G401.6 (cell line): ENCODE data around the gene SNU13.
"Not testable (repeated sequence)": the region's sequence is repeated elsewhere in the genome, so short reads cannot be mapped to it uniquely, and the experiment has no call there.

Experiments used
- FAIRE-seq: peaks from 2 replicates; lab custom pipeline; 2012; peaks lifted over from hg19 to GRCh38; lab: Jason Lieb, UNC

SNU13 gene

DNA sequence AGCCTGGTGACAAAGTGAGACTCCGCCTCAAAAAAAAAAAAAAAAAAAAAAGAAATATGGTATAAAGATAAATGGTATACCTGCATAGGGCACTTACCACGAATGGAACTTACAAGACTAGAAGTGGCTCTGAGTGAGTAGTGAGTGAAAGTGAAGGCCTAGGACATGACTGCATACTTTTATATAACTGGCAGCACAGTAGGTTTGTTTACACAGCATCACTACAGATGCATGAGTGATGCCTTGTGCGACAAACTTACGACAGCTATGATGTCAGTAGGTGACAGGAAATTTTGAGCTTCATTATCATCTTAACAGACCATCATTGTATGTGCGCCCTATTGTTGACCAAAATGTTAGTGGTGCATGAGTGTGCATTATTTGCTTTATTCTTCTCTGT is 49.9 kb downstream of the SNU13 start:
- FAIRE-seq, result no peak

DNA sequence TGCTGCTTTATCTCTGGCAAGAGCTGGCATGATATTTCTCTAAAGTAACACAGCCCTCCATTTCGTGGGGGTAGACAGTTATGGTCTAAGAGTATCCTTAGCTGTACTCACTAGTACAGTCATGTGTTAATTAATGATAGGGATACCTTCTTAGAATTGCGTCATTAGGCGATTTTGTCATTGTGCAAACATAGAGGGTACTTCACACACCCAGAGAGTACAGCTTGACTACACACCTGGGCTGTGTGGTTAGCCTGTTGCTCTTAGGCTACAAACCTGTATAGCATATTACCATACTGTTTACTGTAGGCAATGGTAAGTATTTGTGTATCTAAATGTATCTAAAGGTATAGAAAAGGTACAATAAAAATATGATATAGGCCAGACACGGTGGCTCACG is 50.5 kb downstream of the SNU13 start:
- FAIRE-seq, result no peak

DNA sequence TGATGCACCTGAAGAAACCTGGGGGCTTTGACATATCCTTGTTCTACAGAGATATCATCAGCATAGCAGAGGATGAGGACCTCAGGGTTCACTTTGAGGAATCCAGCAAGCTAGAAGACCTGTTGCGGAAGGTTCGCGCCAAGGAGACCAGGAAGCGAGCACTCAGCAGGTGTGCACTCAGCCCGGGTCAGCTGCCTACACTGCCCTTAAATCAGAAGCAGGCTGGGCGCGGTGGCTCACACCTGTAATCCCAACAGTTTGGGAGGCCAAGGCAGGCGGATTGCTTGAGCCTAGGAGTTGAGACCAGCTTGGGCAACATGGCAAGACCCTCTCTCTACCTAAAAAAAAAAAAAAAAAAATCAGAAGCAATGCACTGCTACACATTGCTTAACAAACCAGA is 51.0 kb downstream of the SNU13 start:
- not testable (repeated sequence) for FAIRE-seq

DNA sequence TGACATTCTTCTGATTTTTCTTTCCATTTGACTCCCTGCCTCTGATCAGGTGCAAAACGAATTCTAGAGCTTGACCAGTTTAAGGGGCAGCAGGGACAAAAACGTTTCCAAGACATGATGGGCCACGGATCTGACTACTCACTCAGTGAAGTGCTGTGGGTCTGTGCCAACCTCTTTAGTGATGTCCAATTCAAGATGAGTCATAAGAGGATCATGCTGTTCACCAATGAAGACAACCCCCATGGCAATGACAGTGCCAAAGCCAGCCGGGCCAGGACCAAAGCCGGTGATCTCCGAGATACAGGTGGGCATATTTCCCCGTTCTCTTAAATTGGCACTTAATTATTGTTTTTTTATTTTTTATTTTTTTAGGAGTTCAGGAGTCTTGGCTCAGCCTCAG is 52.2 kb downstream of the SNU13 start:
- no peak for FAIRE-seq

DNA sequence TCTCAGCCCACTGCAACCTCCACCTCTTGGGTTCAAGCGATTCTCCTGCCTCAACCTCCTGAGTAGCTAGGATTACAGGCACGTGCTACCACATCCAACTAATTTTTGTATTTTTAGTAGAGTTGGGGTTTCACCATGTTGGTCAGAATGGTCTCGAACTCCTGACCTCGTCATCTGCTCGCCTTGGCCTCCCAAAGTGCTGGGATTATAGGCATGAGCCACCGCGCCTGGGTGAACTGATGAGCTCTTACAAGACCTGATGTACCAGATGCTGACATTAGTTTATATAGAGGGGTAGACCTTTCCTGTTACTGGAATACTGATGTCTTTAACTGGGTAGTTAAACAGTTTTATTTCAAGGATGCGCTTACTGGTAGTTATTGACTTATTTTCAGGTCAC is 54.1 kb downstream of the SNU13 start:
- not testable (repeated sequence) for FAIRE-seq

DNA sequence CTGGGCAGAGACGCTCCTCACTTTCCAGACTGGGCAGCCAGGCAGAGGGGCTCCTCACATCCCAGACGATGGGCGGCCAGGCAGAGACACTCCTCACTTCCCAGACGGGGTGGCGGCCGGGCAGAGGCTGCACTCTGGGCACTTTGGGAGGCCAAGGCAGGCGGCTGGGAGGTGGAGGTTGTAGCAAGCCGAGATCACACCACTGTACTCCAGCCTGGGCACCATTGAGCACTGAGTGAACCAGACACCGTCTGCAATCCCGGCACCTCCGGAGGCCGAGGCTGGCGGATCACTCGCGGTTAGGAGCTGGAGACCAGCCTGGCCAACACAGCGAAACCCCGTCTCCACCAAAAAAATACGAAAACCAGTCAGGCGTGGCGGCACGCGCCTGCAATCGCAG is 57.1 kb downstream of the SNU13 start:
- FAIRE-seq, result not testable (repeated sequence)

DNA sequence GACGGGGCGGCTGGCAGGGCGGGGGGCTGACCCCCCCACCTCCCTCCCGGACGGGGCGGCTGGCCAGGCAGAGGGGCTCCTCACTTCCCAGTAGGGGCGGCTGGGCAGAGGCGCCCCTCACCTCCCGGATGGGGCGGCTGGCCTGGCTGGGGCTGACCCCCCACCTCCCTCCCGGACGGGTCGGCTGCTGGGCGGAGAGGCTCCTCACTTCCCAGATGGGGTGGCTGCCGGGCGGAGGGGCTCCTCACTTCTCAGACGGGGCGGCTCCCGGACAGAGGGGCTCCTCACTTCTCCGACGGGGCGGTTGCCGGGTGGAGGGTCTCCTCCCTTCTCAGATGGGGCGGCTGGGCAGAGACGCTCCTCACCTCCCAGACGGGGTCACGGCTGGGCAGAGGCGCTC is 57.6 kb downstream of the SNU13 start:
- not testable (repeated sequence) for FAIRE-seq

DNA sequence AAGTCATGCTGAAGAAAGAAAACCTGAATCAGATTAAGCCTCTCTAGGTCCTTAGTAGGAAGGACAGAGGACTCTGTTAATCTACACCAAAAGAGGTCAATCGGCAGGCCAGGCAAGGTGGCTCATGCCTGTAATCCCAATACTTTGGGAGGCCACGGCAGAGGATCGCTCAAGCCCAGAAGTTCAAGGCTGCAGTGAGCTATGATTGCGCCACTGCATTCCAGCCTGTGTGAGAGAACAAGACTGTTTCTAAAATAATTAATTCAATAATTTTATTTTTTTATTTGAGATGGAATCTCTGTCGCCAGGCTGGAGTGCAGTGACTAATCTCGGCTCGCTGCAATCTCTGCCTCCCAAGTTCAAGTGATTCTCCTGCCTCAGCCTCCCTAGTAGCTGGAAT is 63.1 kb downstream of the SNU13 start:
- FAIRE-seq, result no peak
